ENCODE measurements around the gene KLHL29.

The KLHL29 gene

GRCh38 chr2:23751747-23752265, 366.8 kb downstream of the KLHL29 start:
- no peak overlapping the region for H3K4me3 ChIP-seq (ENCODE audit: low read depth, low read length)
- DNase-seq (ENCODE audit: low read depth), result no peak
- TF ChIP-seq CTCF (IDR thresholded peaks at IDR 0.05; ENCODE audit: low read depth, low read length, missing control alignments), result no peak
- in situ Hi-C loops (cut with HindIII; ENCODE audit: low sequenced_read_pairs), result loop anchor here (5.0 kb wide), 1 partner anchor 55 kb away; no protein-coding TSS in a partner anchor

- in situ Hi-C loops (cut with HindIII; ENCODE audit: low sequenced_read_pairs), result loop anchor here (5.0 kb wide), 1 partner anchor 56 kb away; no protein-coding TSS in a partner anchor
- TF ChIP-seq CTCF (IDR thresholded peaks at IDR 0.05; ENCODE audit: low read depth, low read length, missing control alignments), result no peak
Observed at GRCh38 chr2:23753291-23754010, 368.5 kb downstream of the KLHL29 start.

GRCh38 chr2:23754970-23755369, 370.0 kb downstream of the KLHL29 start:
- DNase-seq (ENCODE audit: low read depth), result no peak
- in situ Hi-C loops (cut with HindIII; ENCODE audit: low sequenced_read_pairs), result loop anchor here (5.0 kb wide), 2 partner anchors 58 to 78 kb away; no protein-coding TSS in a partner anchor
- TF ChIP-seq CTCF (IDR thresholded peaks at IDR 0.05; ENCODE audit: low read depth, low read length, missing control alignments), result no peak
- H3K4me3 ChIP-seq (ENCODE audit: low read depth, low read length), result no peak overlapping the region

More at GRCh38 chr2:23753291-23754010, 368.5 kb downstream of the KLHL29 start:
- no peak overlapping the region for H3K4me3 ChIP-seq (ENCODE audit: low read depth, low read length)
- DNase-seq (ENCODE audit: low read depth), result no peak

GRCh38 chr2:23756593-23757292, 371.8 kb downstream of the KLHL29 start:
- DNase-seq (ENCODE audit: low read depth), result no peak
- in situ Hi-C loops (cut with HindIII; ENCODE audit: low sequenced_read_pairs), result loop anchor here (5.0 kb wide), 1 partner anchor 79 kb away; no protein-coding TSS in a partner anchor
- no peak for TF ChIP-seq CTCF (IDR thresholded peaks at IDR 0.05; ENCODE audit: low read depth, low read length, missing control alignments)
- H3K4me3 ChIP-seq (ENCODE audit: low read depth, low read length), result no peak overlapping the region

- peak; percentile 52 for DNase-seq (ENCODE audit: low read depth)
- in situ Hi-C loops (cut with HindIII; ENCODE audit: low sequenced_read_pairs), result loop anchor here (5.0 kb wide), 1 partner anchor 81 kb away; no protein-coding TSS in a partner anchor
- no peak for TF ChIP-seq CTCF (IDR thresholded peaks at IDR 0.05; ENCODE audit: low read depth, low read length, missing control alignments)
- H3K4me3 ChIP-seq (ENCODE audit: low read depth, low read length), result no peak overlapping the region
Observed at GRCh38 chr2:23757686-23758433, 372.9 kb downstream of the KLHL29 start.
